Forelimb muscle (tissue), 1 donor: ENCODE measurements around the gene RNF17. TPM values are rescaled to one million over a fixed set of nuclear protein-coding genes. Genes with fewer than 3 reads are reported as not detected.

Experiments
- DNase-seq: peaks from one replicate; pipeline ENCODE4 v3.0.0-alpha.2; 2013; ENCODE audit warnings: low read depth
- polyA plus RNA-seq: library from polyadenylated mRNA; unstranded; fragments of 120-200 nt; gene quantifications from one replicate; pipeline ENCODE4 v1.2.1, GENCODE V29; 2013; ENCODE audit not compliant: insufficient read length

RNF17 gene
- polyA plus RNA-seq, 1 donor: 0.19 TPM

- no peak for DNase-seq
Measured at GRCh38 chr13:24899601-24900000, 135.6 kb downstream of the RNF17 start.

- DNase-seq: no peak
Measured at GRCh38 chr13:24900507-24900906, 136.5 kb downstream of the RNF17 start.

- no peak for DNase-seq
Measured at GRCh38 chr13:24905242-24905641, 141.3 kb downstream of the RNF17 start.

- DNase-seq: no peak
Measured at GRCh38 chr13:24906268-24906667, 142.3 kb downstream of the RNF17 start.

GRCh38 chr13:24910502-24911132, 146.6 kb downstream of the RNF17 start:
- DNase-seq: no peak

GRCh38 chr13:24911133-24911908, 147.4 kb downstream of the RNF17 start:
- no peak for DNase-seq

GRCh38 chr13:24916464-24916863, 152.5 kb downstream of the RNF17 start:
- no peak for DNase-seq

GRCh38 chr13:24921003-24921402, 157.0 kb downstream of the RNF17 start:
- no peak for DNase-seq

- no peak for DNase-seq
Measured at GRCh38 chr13:24921881-24922280, 157.9 kb downstream of the RNF17 start.

GRCh38 chr13:24922387-24922744, 158.4 kb downstream of the RNF17 start:
- DNase-seq: no peak

GRCh38 chr13:24922745-24923591, 159.0 kb downstream of the RNF17 start:
- peak; percentile 97 for DNase-seq

GRCh38 chr13:24925318-24926231, 161.6 kb downstream of the RNF17 start:
- DNase-seq: no peak

GRCh38 chr13:24927810-24928404, 163.9 kb downstream of the RNF17 start:
- no peak for DNase-seq

- no peak for DNase-seq
Measured at GRCh38 chr13:24929196-24929595, 165.2 kb downstream of the RNF17 start.

Other genes with a start within 250 kb of the RNF17 start
- gene ATP12A, start 83.8 kb upstream of the RNF17 start, polyA plus RNA-seq: not detected